ENCODE results near the gene TAGLN. TPM values are rescaled to one million over a fixed set of nuclear protein-coding genes. Genes with fewer than 3 reads are reported as not detected.
"Not testable (repeated sequence)": the region's sequence is repeated elsewhere in the genome, so short reads cannot be mapped to it uniquely, and the experiment has no call there.

TAGLN gene
- total RNA-seq, 1 experiment from 2014 or later = 912 TPM

- in situ Hi-C loops (cut with HindIII; ENCODE audit: low sequenced_read_pairs) = no loop called here
- DNase-seq (ENCODE audit: low spot score) = peak; percentile 46
Measured at GRCh38 chr11:117179048-117179999, 19.8 kb upstream of the TAGLN start.

- DNase-seq (ENCODE audit: low spot score) = no peak
- in situ Hi-C loops (cut with HindIII; ENCODE audit: low sequenced_read_pairs) = no loop called here
Measured at GRCh38 chr11:117180020-117180419, 19.1 kb upstream of the TAGLN start.

- in situ Hi-C loops (cut with HindIII; ENCODE audit: low sequenced_read_pairs) = no loop called here
- DNase-seq (ENCODE audit: low spot score) = peak; percentile 70
Measured at GRCh38 chr11:117180661-117181585, 18.2 kb upstream of the TAGLN start.

- no peak for DNase-seq (ENCODE audit: low spot score)
- in situ Hi-C loops (cut with HindIII; ENCODE audit: low sequenced_read_pairs) = no loop called here
Measured at GRCh38 chr11:117181586-117182550, 17.3 kb upstream of the TAGLN start.

- no peak for DNase-seq (ENCODE audit: low spot score)
- in situ Hi-C loops (cut with HindIII; ENCODE audit: low sequenced_read_pairs) = no loop called here
Measured at GRCh38 chr11:117182551-117182935, 16.6 kb upstream of the TAGLN start.

GRCh38 chr11:117183178-117183577, 16.0 kb upstream of the TAGLN start:
- in situ Hi-C loops (cut with HindIII; ENCODE audit: low sequenced_read_pairs); DNase-seq (ENCODE audit: low spot score): not testable (repeated sequence)

- in situ Hi-C loops (cut with HindIII; ENCODE audit: low sequenced_read_pairs) = no loop called here
- no peak for DNase-seq (ENCODE audit: low spot score)
Measured at GRCh38 chr11:117183724-117184349, 15.3 kb upstream of the TAGLN start.

- no peak for DNase-seq (ENCODE audit: low spot score)
- in situ Hi-C loops (cut with HindIII; ENCODE audit: low sequenced_read_pairs) = no loop called here
Measured at GRCh38 chr11:117185736-117186430, 13.3 kb upstream of the TAGLN start.

GRCh38 chr11:117186431-117186761, 12.8 kb upstream of the TAGLN start:
- DNase-seq (ENCODE audit: low spot score) = no peak
- in situ Hi-C loops (cut with HindIII; ENCODE audit: low sequenced_read_pairs) = no loop called here

GRCh38 chr11:117187007-117187406, 12.2 kb upstream of the TAGLN start:
- in situ Hi-C loops (cut with HindIII; ENCODE audit: low sequenced_read_pairs) = no loop called here
- DNase-seq (ENCODE audit: low spot score) = no peak

GRCh38 chr11:117187428-117187798, 11.8 kb upstream of the TAGLN start:
- in situ Hi-C loops (cut with HindIII; ENCODE audit: low sequenced_read_pairs) = no loop called here
- DNase-seq (ENCODE audit: low spot score) = no peak

GRCh38 chr11:117187799-117188481, 11.2 kb upstream of the TAGLN start:
- in situ Hi-C loops (cut with HindIII; ENCODE audit: low sequenced_read_pairs) = no loop called here
- DNase-seq (ENCODE audit: low spot score) = no peak

- no peak for DNase-seq (ENCODE audit: low spot score)
- in situ Hi-C loops (cut with HindIII; ENCODE audit: low sequenced_read_pairs) = no loop called here
Measured at GRCh38 chr11:117188620-117189081, 10.5 kb upstream of the TAGLN start.

- in situ Hi-C loops (cut with HindIII; ENCODE audit: low sequenced_read_pairs) = no loop called here
- no peak for DNase-seq (ENCODE audit: low spot score)
Measured at GRCh38 chr11:117189191-117189940, 9.8 kb upstream of the TAGLN start.

GRCh38 chr11:117189941-117190544, 9.1 kb upstream of the TAGLN start:
- in situ Hi-C loops (cut with HindIII; ENCODE audit: low sequenced_read_pairs) = no loop called here
- no peak for DNase-seq (ENCODE audit: low spot score)

GRCh38 chr11:117191680-117192400, 7.3 kb upstream of the TAGLN start:
- in situ Hi-C loops (cut with HindIII; ENCODE audit: low sequenced_read_pairs) = no loop called here

More at GRCh38 chr11:117191680-117192400, 7.3 kb upstream of the TAGLN start:
- no peak for DNase-seq (ENCODE audit: low spot score)
